CMK (cell line): Measurements from ENCODE around the gene CASP6.

Experiments
- DNase-seq: peaks from one replicate; pipeline ENCODE4 v3.0.0-alpha.2; 2010; ENCODE audit warnings: low read depth

The CASP6 gene

DNA sequence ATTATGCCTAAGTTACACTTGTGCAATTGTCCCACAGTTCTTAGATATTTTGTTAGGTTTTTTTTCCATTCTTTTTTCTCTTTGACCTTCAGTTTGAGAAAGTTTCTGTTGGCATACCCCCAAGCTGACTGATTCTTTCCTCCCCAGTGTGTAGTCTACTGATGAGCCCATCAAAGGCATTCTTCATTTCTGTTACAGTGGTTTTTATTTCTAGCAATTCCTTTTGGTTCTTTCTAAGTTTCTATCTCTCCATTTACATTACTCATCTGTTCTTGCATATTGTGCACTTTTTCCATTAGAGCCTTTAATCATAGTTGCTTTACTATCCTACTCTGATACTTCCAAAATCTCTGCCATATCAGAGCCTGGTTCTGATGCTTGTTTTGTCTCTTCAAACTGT is 31.9 kb downstream of the CASP6 start:
- no peak for DNase-seq

GRCh38 chr4:109665783-109666485 is 37.3 kb downstream of the CASP6 start:
- no peak for DNase-seq

DNA sequence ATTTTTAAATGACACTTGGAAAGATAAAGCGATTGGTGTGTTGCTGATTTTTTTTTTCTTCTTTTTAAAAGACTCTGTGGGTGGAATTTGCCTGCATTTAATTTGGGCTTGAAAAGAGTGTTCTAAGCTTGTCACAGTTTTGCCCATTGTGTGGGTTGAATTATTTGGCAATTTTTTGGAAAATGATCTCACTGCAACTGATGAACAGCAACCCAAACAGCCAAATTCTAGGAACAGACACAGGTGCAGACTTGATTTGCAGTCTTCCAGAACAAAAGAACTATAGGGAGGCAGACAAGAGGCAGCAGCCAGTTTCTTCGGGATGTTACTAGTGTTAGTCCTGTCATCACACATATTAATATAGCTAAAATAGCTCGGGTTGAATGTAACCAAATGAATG is 40.5 kb downstream of the CASP6 start:
- DNase-seq = no peak

GRCh38 chr4:109662116-109662515 is 41.1 kb downstream of the CASP6 start:
- DNase-seq = no peak

DNA sequence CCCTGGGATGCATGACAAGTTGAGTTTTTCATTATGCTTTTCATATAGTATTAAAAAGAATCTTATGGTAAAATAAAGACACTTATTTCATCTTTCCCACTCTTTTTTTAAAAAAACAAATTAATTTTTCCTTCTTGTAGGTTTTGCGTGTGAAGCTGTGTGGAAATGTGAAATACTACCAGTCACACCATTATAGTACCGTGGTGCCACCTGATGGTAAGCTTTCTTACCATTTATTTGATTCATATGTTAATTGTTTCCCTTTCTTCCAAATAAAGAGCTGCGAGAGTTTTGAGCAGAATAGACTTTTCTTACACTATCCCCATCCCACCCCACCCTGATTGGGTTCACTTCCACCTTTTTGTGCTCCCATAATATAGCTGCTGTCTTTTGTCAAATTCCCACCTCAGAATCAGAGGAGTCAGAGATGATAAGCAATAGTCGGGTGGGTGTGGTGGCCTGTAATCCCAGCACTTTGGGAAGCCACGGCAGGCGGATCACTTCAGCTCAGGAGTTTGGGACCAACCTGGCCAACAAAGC is 44.3 kb downstream of the CASP6 start:
- DNase-seq = no peak

- no peak for DNase-seq
Measured at GRCh38 chr4:109657854-109658418, 45.3 kb downstream of the CASP6 start.

- no peak for DNase-seq
Measured at GRCh38 chr4:109655396-109655795, 47.8 kb downstream of the CASP6 start.

- no peak for DNase-seq
Measured at GRCh38 chr4:109649872-109650271, 53.4 kb downstream of the CASP6 start.

GRCh38 chr4:109648997-109649575 is 54.2 kb downstream of the CASP6 start:
- no peak for DNase-seq

DNA sequence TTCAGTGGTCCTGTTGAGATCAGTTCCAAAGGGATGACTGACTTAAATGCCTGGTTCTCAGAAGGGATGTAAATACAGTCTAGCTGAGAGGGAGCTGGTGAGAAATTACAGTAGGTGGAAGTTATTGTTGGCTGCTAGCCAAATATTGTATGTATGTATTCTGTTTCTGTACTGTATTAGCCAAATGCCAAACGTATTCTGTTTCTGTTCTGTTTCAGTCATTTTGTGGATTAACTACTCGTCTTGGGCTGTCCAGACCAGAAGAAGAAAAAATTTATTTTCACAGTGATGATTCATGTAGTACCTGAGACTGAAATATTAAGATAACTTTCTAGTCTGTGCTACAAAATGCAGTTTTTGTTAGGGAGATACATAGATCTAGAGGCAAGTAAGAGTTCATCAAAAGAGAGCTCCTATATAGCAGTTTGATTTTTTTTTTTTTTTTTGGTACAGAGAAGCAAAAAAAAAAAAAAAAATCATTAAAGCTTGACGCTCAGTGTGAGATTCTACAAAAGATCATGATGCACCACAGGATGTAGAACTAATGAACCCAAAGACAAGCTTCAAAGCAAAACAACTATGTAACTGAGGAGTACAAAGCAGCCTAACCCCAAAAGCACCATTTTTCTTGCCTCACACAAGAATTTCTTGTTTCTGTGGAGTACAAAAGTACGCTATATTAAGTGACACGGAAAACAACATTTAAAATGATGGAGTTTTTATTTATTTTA is 54.8 kb downstream of the CASP6 start:
- DNase-seq = no peak

DNA sequence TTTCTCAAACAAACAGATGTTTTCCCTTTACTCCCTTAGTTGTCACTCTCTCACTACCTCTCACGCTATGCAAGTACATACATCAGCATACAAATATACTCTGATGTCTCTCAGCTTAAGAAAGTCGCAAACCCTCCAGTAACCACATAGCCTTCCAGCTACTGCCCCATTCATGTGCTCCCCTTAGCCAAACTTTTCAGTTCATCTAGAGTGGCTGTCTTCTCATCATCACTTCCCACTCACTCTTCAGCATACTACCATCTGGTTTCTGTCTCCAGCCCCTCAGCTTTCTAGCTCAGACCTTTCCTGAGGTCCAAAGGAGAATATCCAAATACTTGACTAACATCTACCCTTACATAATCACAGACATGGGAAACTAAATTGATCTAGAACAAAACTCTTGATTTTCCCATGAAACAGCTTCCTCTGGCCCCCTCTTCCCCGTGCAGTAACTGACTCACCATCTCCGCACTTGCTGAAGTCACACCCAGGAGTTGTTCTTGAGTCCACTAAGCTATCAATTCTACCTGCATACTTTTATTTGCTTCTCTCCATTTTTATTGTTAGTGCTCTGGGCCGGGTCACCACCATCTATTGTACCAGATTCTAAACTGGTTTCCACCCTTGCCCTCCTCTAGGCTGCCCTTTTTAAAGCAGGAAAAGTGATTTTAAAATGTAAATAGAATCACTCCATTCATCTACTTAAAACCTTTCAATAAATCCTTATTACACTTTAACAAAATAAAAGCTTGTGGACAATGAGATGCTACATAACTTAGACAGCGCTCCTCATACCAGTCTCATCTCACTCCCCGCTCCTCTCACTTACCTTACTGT is 57.2 kb downstream of the CASP6 start:
- DNase-seq = no peak

- DNase-seq = no peak
Measured at GRCh38 chr4:109640644-109641043, 62.6 kb downstream of the CASP6 start.
